Vagina (tissue), 2 donors: ENCODE data around the gene PHPT1.

Experiments
- POLR2A ChIP-seq, 2 donors: fragments of 450-650 bp; IDR thresholded peaks; one replicate each; pipeline ENCODE4 v1.6.1; 2017; ENCODE audit warnings: antibody characterized with exemption in 2 of 2, mild to moderate bottlenecking in 2 of 2, moderate library complexity in 2 of 2
- POLR2AphosphoS5 ChIP-seq, 2 donors: sonication (generic); formaldehyde crosslinking; IDR thresholded peaks; one replicate each; pipeline ENCODE4 v1.9.0; 2017; ENCODE audit warnings: antibody characterized with exemption in 2 of 2, mild to moderate bottlenecking in 2 of 2, low read depth in 1 of 2; ENCODE audit not compliant: insufficient read depth in 1 of 2

- TF ChIP-seq POLR2A (IDR thresholded peaks at IDR 0.05) (no peak), POLR2AphosphoS5 (IDR thresholded peaks at IDR 0.05; ENCODE audit: insufficient read depth in 1 of 2, low read depth in 1 of 2) (no peak)
Observed at GRCh38 chr9:136815422-136815782, 33.8 kb upstream of the PHPT1 start.
